ENCODE measurements around the gene PPP2R3B.

- TF ChIP-seq CTCF (IDR thresholded peaks at IDR 0.05; ENCODE audit: borderline replicate concordance, extremely low read depth, low read length, poor library complexity, severe bottlenecking) (no peak), EZH2 (IDR thresholded peaks at IDR 0.05; ENCODE audit: borderline replicate concordance, low read depth, low read length, severe bottlenecking) (no peak)
These were observed 12.9 kb downstream of the PPP2R3B start for GRCh38 chrX:373641-374471.

Data from DND-41 (cell line).